ENCODE measurements around the gene ZNF487. TPM values are rescaled to one million over a fixed set of nuclear protein-coding genes. Genes with fewer than 3 reads are reported as not detected.

Gene ZNF487
- total and polyA plus RNA-seq, 10 of the 15 experiments (the other 5 are each of a cell fraction or from before 2014, with no cell fraction given) = 0.74 to 2.1 (median 1.1) TPM

GRCh38 chr10:43407148-43407575 is 29.7 kb upstream of the ZNF487 start (continued):
- TF ChIP-seq BHLHE40 (IDR thresholded peaks at IDR 0.05; ENCODE audit: borderline replicate concordance in 1 of 2, low read depth in 2 of 2, low read length in 1 of 2) = peak in 1 of 2 experiments; percentile 58; a peak in 2 of 4 replicates
- peak; percentile 71; the same call in 1 of the 2 replicates for TF ChIP-seq LARP7 (IDR thresholded peaks at IDR 0.05)
- TF ChIP-seq CHD2 (IDR thresholded peaks at IDR 0.05; ENCODE audit: borderline replicate concordance, low read depth, low read length) = 0 out of 2 replicates have a peak, but pooled peaks have one; percentile 9
- TF ChIP-seq ZSCAN29 (IDR thresholded peaks at IDR 0.05) = 0 out of 2 replicates have a peak, but pooled peaks have one; percentile 4
- TF ChIP-seq IKZF1 (conservative IDR thresholded peaks at IDR 0.05) = peak; percentile 61
- peak; percentile 80 for TF ChIP-seq NR2F1 (conservative IDR thresholded peaks at IDR 0.05)
- TF ChIP-seq NR2C1 (IDR thresholded peaks at IDR 0.05) = peak; percentile 56
- peak; percentile 71; the same call in 1 of the 2 replicates for TF ChIP-seq RB1 (IDR thresholded peaks at IDR 0.05; ENCODE audit: borderline replicate concordance)
- TF ChIP-seq POLR2A (IDR thresholded peaks at IDR 0.05; ENCODE audit: low read depth, low read length) = peak; percentile 74; the same call in 1 of the 2 replicates
- no peak for TF ChIP-seq CREM (IDR thresholded peaks at IDR 0.05; ENCODE audit: low read depth)
- TF ChIP-seq HDAC2 (IDR thresholded peaks at IDR 0.05) = no peak
- TF ChIP-seq ZNF687 (IDR thresholded peaks at IDR 0.05) = peak; percentile 68
- TF ChIP-seq TAF1 (IDR thresholded peaks at IDR 0.05; ENCODE audit: borderline replicate concordance, low read depth, low read length) = peak; percentile 32; the same call in 1 of the 2 replicates
- TF ChIP-seq NRF1 (conservative IDR thresholded peaks at IDR 0.05; ENCODE audit: low read depth, low read length) = 0 out of 2 replicates have a peak, but pooled peaks have one; percentile 31
- TF ChIP-seq ZNF217 (IDR thresholded peaks at IDR 0.05) = peak; percentile 38; the same call in 1 of the 2 replicates
- TF ChIP-seq RAD51 (IDR thresholded peaks at IDR 0.05) = no peak
- TF ChIP-seq SMARCA5 (IDR thresholded peaks at IDR 0.05) = peak; percentile 22; the same call in 1 of the 2 replicates

Data from GM12878 (cell line).